Eye (tissue), 1 donor: ENCODE results near the gene RAB18.
A peak's percentile ranks its signal among the peaks of the same experiment; 100 is the strongest.
"Not testable (repeated sequence)": the region's sequence is repeated elsewhere in the genome, so short reads cannot be mapped to it uniquely, and the experiment has no call there.

Source experiments
- DNase-seq: peaks from one replicate; pipeline ENCODE4 v3.0.0-alpha.2; 2015

Gene RAB18

DNA sequence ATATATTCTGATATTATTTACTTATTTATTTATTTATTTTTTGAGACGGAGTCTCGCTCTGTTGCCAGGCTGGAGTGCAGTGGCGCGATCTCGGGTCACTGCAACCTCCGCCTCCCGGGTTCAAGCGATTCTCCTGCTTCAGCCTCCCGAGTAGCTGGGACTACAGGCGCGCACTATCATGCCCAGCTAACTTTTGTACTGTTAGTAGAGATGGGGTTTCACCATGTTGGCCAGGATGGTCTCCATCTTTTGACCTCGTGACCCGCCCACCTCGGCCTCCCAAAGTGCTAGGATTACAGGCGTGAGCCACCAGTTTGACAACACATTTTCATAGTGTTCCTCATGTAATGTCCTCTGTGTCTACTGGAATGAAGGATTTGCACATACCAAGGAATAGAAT is 1.4 kb downstream of the RAB18 start:
- DNase-seq: not testable (repeated sequence)

DNA sequence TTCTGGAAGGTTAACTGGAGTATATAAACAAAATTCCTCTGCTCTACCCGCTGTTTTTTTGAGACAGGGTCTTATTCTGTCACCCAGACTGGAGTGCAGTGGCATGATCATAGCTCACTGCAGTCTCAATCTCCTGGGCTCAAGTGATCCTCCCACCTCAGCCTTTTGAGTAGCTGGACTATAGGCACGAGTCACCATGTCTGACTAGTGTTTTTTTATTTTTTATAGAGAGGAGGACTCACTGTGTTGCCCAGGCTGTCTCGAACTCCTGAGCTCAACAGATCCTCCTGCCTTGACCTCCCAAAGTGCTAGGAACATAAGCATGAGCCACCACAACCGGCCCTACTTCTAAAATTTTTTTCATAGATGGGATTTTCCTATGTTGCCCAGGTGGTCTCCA is 2.2 kb downstream of the RAB18 start:
- DNase-seq: no peak

DNA sequence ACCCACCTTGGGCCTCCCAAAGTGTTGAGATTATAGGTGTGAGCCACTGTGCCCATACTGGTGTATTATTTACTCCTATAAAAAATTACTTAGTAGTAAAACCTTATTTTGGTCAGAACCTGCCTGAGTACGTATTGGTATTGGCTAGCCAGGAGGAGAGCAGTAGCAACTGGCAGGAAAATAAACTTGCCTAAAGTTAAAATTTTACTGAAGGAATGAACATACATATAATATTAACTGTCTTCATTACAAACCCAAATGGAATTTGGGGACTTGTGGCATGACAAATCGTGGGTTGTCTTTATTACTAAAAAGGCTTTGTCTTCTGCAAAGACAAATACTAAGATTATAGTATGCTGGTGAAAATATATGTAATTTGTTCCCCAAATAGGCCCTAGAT is 8.4 kb downstream of the RAB18 start:
- DNase-seq: no peak

DNA sequence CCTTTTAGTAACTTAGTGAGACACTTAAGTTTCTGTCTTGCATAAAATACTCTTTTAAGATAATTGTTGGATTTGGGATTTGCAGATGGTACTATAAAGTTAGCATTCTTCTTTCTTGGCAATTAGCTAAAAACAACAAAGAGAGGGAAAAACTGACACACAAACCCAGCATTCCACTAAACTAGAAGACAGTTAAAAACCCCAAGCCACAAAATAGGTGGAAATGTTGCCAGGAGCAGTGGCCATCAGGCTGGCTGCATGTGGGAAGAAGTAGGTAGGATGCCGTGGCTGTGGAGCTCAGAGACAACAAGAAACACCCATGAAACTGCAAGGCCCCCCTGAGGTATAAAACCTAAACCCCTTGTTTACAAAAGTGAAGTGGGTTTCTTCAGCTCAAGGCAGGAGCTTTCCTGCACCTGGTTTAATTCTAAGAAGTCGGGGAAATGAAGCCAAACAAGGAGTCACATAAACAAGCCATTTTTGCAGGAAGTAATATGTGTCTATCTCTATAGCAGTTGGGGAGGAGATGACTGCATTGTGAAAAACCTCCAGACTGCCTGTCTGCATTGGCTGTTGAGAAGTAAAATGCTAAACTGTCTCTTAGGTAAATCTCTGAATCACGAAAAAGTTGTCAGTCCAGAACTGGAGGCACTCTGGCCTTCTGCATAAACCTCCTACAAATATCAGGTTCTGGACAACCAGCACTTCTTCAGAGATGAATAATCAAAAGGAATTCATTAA is 9.5 kb downstream of the RAB18 start:
- DNase-seq: no peak

DNA sequence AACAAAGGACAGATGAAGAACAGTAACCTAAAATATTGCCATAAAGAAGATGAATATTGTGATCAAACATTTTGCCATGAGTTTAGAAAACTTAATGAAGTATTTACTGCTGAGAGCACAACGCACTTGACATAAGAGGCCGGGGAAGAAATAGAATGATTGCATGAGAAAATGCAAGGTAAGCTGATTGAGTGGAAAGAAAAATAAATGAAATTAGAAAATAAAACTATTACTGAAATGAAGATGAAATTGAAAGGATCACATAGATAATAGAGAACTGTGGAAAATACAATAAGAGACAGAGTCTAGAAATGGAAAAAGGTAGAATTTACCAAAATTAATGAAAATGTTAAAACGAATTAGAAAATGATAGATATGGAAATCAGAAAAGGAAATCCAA is 10.1 kb downstream of the RAB18 start:
- no peak for DNase-seq

DNA sequence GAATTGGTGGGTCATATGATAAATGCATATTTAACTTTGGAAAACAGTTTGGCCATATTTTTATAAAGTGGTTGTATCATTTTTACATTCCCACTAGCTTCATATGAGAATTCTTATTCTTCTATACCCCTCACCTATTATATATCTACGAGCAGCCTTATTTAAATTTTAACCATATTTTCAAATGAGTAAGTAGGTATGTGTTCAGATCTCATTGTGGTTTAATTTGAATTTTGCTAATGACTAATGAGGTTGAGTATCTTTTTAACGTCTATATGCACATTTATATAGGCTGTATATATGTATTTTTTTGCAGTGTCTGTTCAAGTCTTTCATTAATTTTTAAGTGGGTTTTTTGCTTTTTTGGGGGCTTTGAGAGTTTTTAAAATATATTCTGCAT is 14.2 kb downstream of the RAB18 start:
- DNase-seq: no peak

DNA sequence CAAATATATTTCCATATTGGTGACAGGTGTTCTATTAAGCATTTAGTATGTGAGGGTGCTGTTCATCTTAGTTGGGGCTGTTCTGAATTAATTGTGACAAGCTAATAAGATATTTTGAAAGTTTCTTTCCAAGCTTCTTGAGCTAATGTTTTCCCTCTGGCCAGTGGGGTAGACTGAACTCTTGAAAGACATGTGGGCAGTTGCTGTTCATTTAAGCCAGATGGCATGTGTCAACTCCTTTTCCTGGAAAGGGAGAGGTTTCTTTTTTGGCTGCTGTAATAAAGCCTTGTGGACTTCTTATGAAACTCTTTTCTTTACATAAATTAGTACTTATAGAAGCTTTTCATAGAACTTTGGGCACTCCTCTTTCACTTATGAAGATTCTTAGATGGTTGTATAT is 21.7 kb downstream of the RAB18 start:
- peak; percentile 34 for DNase-seq

DNA sequence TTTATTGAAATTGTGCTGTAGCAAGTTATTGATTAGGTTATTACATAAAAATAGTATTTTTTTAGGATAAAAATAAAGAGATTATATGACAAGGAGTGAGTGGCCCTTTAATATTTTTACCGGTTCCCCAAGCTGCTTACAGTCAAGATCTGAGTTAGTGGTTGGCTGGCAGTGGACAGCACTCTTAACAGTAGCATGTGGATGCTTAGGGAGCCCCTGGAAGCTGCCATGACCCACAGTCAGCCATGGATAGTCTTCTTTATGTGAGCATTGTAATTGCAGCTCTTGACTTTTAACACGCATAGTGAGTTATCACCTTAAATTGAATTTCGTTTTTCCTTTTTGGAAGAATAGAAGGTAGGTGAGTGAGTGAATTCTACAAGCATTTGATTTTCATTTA is 22.1 kb downstream of the RAB18 start:
- no peak for DNase-seq

- peak; percentile 19 for DNase-seq
These were observed 23.7 kb downstream of the RAB18 start for GRCh38 chr10:27527666-27528295.

GRCh38 chr10:27529010-27529783 is 25.1 kb downstream of the RAB18 start:
- no peak for DNase-seq

GRCh38 chr10:27530477-27530876 is 26.4 kb downstream of the RAB18 start:
- DNase-seq: no peak

- DNase-seq: no peak
These were observed 27.3 kb downstream of the RAB18 start for GRCh38 chr10:27531336-27531847.

GRCh38 chr10:27534161-27534700 is 30.1 kb downstream of the RAB18 start:
- no peak for DNase-seq

- no peak for DNase-seq
These were observed 31.2 kb downstream of the RAB18 start for GRCh38 chr10:27535317-27535716.

GRCh38 chr10:27536437-27536836 is 32.3 kb downstream of the RAB18 start:
- no peak for DNase-seq

GRCh38 chr10:27537166-27537565 is 33.1 kb downstream of the RAB18 start:
- DNase-seq: no peak

DNA sequence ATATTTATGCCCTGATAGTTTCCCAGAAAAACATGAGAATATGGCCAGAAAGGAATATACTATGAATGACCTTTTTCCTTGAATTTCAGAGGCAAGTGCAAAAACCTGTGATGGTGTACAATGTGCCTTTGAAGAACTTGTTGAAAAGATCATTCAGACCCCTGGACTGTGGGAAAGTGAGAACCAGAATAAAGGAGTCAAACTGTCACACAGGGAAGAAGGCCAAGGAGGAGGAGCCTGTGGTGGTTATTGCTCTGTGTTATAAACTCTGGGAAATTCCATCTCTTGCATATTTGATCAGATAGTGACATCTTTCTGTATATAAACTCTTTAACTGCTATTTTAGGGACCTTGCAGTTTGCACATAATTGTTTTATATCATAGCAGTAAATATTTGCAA is 33.7 kb downstream of the RAB18 start:
- DNase-seq: no peak

- no peak for DNase-seq
These were observed 36.6 kb downstream of the RAB18 start for GRCh38 chr10:27540672-27541071.

DNA sequence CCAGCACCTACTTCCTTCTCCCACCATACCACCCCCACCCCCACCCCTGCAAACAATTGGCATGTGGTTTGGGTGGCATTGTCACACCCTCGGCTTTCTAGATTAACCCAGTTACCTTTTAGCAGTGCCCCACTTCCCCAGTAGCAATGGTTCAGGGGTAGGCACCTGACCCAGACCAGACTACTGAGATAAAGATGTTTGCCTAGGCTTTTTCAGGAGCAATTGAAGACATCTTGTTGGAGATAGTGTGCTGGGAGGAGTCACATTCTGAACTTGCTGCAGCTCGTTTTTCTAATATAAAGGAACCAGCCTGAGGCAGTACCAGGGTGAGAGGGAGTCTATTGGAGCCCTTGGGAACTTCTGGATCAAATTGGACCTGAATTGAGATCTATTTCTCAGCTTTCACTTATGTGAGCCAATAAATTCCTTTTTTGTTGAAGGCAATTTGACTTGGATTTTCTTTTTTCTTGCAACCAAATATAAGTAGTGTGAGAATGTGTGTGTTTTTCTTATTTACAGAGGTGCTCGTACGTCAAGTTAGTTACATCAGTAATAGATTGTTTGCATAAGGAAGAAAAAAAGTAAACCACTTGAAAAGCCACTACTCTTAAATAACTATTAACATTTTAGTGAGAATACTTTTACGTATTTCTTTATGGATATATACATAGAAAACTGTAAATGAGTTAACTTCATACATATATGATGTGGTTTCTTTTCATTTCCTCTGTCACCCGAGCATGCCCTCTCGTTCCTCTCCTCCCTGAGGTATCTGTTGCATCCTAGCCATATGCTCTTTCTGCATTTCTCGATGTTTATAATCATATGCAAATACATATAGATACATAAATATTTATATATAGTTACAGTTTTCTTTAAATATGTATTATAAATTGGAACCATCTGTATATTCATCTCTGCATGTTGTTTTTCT is 38.0 kb downstream of the RAB18 start:
- no peak for DNase-seq

DNA sequence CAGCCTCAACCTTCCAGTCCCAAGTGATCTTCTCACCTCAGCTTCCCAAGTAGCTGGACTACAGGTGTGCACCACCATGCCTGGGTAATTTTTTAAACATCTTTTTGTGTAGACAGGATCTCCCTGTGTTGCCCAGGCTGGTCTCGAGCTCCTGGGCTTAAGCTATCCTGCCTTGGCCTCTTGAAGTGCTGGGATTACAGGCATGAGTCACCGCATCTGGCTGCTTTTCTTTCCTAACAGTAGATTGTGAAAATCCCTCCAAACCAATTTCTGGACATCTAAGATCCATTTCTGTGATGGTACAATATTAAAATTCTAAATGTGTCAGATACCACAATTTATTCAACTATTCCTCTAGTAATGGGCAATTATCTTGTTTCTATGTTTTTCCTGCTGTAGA is 38.7 kb downstream of the RAB18 start:
- no peak for DNase-seq

- DNase-seq: no peak
These were observed 42.9 kb downstream of the RAB18 start for GRCh38 chr10:27547047-27547446.

DNA sequence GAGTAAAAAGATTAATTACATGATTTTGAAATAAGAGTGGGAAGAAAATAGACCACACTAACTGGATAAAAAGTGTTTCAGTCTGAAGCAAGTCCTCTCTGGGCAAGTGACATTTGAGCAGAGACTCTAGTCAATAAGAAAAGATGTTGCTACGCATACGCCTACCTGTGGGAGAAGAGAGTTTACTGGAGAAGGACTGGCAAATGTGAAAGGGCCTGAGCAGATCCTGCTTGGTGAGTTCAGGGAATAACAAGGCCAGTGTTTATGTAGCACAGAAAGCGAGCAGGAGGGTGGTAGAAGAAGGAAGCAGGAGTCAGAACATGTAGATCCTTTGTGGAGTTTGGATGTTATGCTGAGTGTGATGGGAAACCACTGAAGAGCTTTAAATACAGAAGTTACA is 43.4 kb downstream of the RAB18 start:
- no peak for DNase-seq
